Kidney (tissue), 14 donors: ENCODE data around the gene RIGI. TPM values are rescaled to one million over a fixed set of nuclear protein-coding genes. Genes with fewer than 3 reads are reported as not detected.

Experiments used
- DNase-seq, 5 donors: peaks; one replicate each; pipeline ENCODE4 v3.0.0-alpha.2; 2013 to 2020
- FAIRE-seq: peaks from 2 replicates; lab custom pipeline; 2012; peaks lifted over from hg19 to GRCh38; lab: Jason Lieb, UNC
- H3K27ac ChIP-seq, 2 donors: one replicate each; pipeline ENCODE4 v1.7.0; 2013; ENCODE audit warnings: low read depth in 2 of 2, low read length in 2 of 2, inconsistent platforms in 1 of 2
- H3K27me3 ChIP-seq: one replicate; pipeline ENCODE4 v1.7.1; 2013; ENCODE audit warnings: low read length, inconsistent platforms; ENCODE audit not compliant: control insufficient read depth, insufficient read depth
- H3K36me3 ChIP-seq, 3 donors: one replicate each; pipeline versions ENCODE4 v1.7.0 to v1.7.1; 2013; ENCODE audit warnings: low read length in 3 of 3, control low read depth in 1 of 3, inconsistent platforms in 1 of 3; ENCODE audit not compliant: insufficient read depth in 3 of 3, control insufficient read depth in 2 of 3
- H3K4me1 ChIP-seq, 3 donors: one replicate each; pipeline versions ENCODE4 v1.7.0 to v1.7.1; 2013; ENCODE audit warnings: low read length in 3 of 3, inconsistent platforms in 1 of 3, low read depth in 1 of 3; ENCODE audit not compliant: control insufficient read depth in 2 of 3, insufficient read depth in 2 of 3
- H3K4me3 ChIP-seq, 3 donors: one replicate each; pipeline versions ENCODE4 v1.7.0 to v1.8.1; 2013; ENCODE audit warnings: low read length in 3 of 3, control low read depth in 1 of 3, inconsistent platforms in 1 of 3
- H3K9ac ChIP-seq, 3 donors: one replicate each; pipeline versions ENCODE4 v1.7.0 to v1.7.1; 2013; ENCODE audit warnings: low read length in 3 of 3, control low read depth in 1 of 3, inconsistent platforms in 1 of 3
- H3K9me3 ChIP-seq, 3 donors: one replicate each; pipeline versions ENCODE4 v1.7.0 to v1.7.1; 2013; ENCODE audit warnings: low read length in 3 of 3, control low read depth in 1 of 3, inconsistent platforms in 1 of 3; ENCODE audit not compliant: control insufficient read depth in 2 of 3, insufficient read depth in 1 of 3
- CTCF ChIP-seq: IDR thresholded peaks from 3 replicates; pipeline ENCODE4 v1.5.1; 2012; ENCODE audit warnings: mild to moderate bottlenecking, moderate library complexity, borderline replicate concordance; ENCODE audit not compliant: insufficient read depth; ENCODE audit errors: extremely low read depth
- intact Hi-C: fragments of 100-400 bp; cut with DNase I; formaldehyde crosslinking; loops from one replicate; pipeline ENCODE4 v1.11.1; 2022
- polyA plus RNA-seq: library from polyadenylated mRNA; stranded (reverse); fragments of 350-450 nt; fragmentation: Illumina TruSeq; extraction: RNeasy Lipid Tissue Mini Kit (QIAGEN cat#74804); gene quantifications from one replicate; pipeline ENCODE4 v1.2.3, GENCODE V29; 2014; ENCODE audit warnings: low read depth, low replicate concordance; ENCODE audit not compliant: insufficient read depth
- total RNA-seq: library from RNA; stranded (reverse); fragmentation: NEBNext Ultra II Directional; extraction: Animal tissue kit (Norgen Biotek cat#: 25700); gene quantifications from one replicate; pipeline ENCODE4 v1.2.1, GENCODE V29; 2021
- donor health status: control.
- donor health status: control.
- donor health status: control.
- donor health status: control.
- donor health status: control.
- donor health status: DM: yes; HTN: yes; CAD: no.
- donor health status: Normal renal cell carcinoma (clear cell type).

Gene RIGI
- total and polyA plus RNA-seq, 2 donors from 2014 or later = 5.0 to 13.1 TPM

GRCh38 chr9:32483343-32483742 is 42.7 kb downstream of the RIGI start:
- FAIRE-seq (no peak), DNase-seq (no peak)
- Histone ChIP-seq H3K4me1 (peaks cover 0 to 13% (median 0%) of the 10 kb centered on the region in 3 donors), H3K9me3 (no peaks in the 10 kb centered on the region), H3K36me3 (peaks cover 2 to 32% (median 22%) of the 10 kb centered on the region in 3 donors), H3K4me3 (no peak overlapping the region), H3K27ac (no peak overlapping the region), H3K27me3 (no peaks in the 10 kb centered on the region), H3K9ac (no peak overlapping the region)
- TF ChIP-seq CTCF = no peak
- intact Hi-C loops = no loop called here

Other genes with a start within 250 kb of the RIGI start
- 36.8 TPM for gene ACO1, start 141.6 kb downstream of the RIGI start, total RNA-seq
- gene ACO1, start 141.6 kb downstream of the RIGI start, polyA plus RNA-seq = 70.5 TPM
- gene SMIM27, start 26.1 kb upstream of the RIGI start, total RNA-seq = 14.6 TPM
- gene SMIM27, start 26.1 kb upstream of the RIGI start, polyA plus RNA-seq = 36.9 TPM
- gene TOPORS, start 26.4 kb upstream of the RIGI start, total RNA-seq = 15.6 TPM
- gene TOPORS, start 26.4 kb upstream of the RIGI start, polyA plus RNA-seq = 8.1 TPM
- gene NDUFB6, start 47.0 kb upstream of the RIGI start, total RNA-seq = 47.6 TPM
- 132 TPM for gene NDUFB6, start 47.0 kb upstream of the RIGI start, polyA plus RNA-seq
- gene TAF1L, start 109.5 kb upstream of the RIGI start, total RNA-seq = not detected
- gene TAF1L, start 109.5 kb upstream of the RIGI start, polyA plus RNA-seq = not detected